H9 (cell line): ENCODE measurements around the gene ZHX3. TPM values are rescaled to one million over a fixed set of nuclear protein-coding genes. Genes with fewer than 3 reads are reported as not detected.

Experiments
- DNase-seq: peaks from one replicate; pipeline ENCODE4 v3.0.0-alpha.2; 2017
- H2AFZ ChIP-seq: one replicate; pipeline ENCODE4 v1.6.1; 2013; ENCODE audit warnings: mild to moderate bottlenecking, low read length, control low read depth, moderate library complexity
- H2AK5ac ChIP-seq: 2 replicates; pipeline ENCODE4 v1.6.1; 2013; ENCODE audit warnings: low read length, control low read depth, mixed read lengths; ENCODE audit not compliant: insufficient read length
- H2BK120ac ChIP-seq: one replicate; pipeline ENCODE4 v1.6.1; 2013; ENCODE audit warnings: low read depth, mild to moderate bottlenecking, low read length, control low read depth, inconsistent platforms; ENCODE audit not compliant: poor library complexity, severe bottlenecking
- H2BK12ac ChIP-seq: 2 replicates; pipeline ENCODE4 v1.6.1; 2013; ENCODE audit warnings: low read length, control low read depth, mixed read lengths, low read depth; ENCODE audit not compliant: insufficient read length
- H2BK15ac ChIP-seq: 2 replicates; pipeline ENCODE4 v1.6.1; 2013; ENCODE audit warnings: low read depth, low read length, control low read depth
- H2BK20ac ChIP-seq: one replicate; pipeline ENCODE4 v1.6.1; 2013; ENCODE audit warnings: low read depth, mild to moderate bottlenecking, low read length, control low read depth, inconsistent platforms; ENCODE audit not compliant: poor library complexity, severe bottlenecking
- H2BK5ac ChIP-seq: 2 replicates; pipeline ENCODE4 v1.6.1; 2013; ENCODE audit warnings: low read length, control low read depth, mixed read lengths; ENCODE audit not compliant: insufficient read length
- H3K14ac ChIP-seq: 2 replicates; pipeline ENCODE4 v1.6.1; 2013; ENCODE audit warnings: low read length, control low read depth; ENCODE audit not compliant: insufficient read depth
- H3K18ac ChIP-seq: 2 replicates; pipeline ENCODE4 v1.6.1; 2013; ENCODE audit warnings: low read depth, mild to moderate bottlenecking, mixed read lengths, low read length, control low read depth; ENCODE audit not compliant: insufficient read length
- H3K23ac ChIP-seq: 2 replicates; pipeline ENCODE4 v1.6.1; 2013; ENCODE audit warnings: low read length, control low read depth, mixed read lengths, low read depth; ENCODE audit not compliant: insufficient read length
- H3K23me2 ChIP-seq: 2 replicates; pipeline ENCODE4 v1.6.1; 2013; ENCODE audit warnings: low read depth, mild to moderate bottlenecking, mixed read lengths, low read length, control low read depth; ENCODE audit not compliant: insufficient read length, poor library complexity, severe bottlenecking
- H3K27ac ChIP-seq: 2 replicates; pipeline ENCODE4 v1.5.1; 2013; ENCODE audit warnings: low read length, control low read depth, mixed read lengths, low read depth; ENCODE audit not compliant: insufficient read length
- H3K27me3 ChIP-seq: 2 replicates; pipeline ENCODE4 v1.6.1; 2013; ENCODE audit warnings: low read length, control low read depth, inconsistent platforms; ENCODE audit not compliant: insufficient read depth
- H3K4ac ChIP-seq: 2 replicates; pipeline ENCODE4 v1.6.1; 2013; ENCODE audit warnings: low read depth, mild to moderate bottlenecking, control low read depth, inconsistent platforms, low read length, moderate library complexity
- H3K4me1 ChIP-seq: 2 replicates; pipeline ENCODE4 v1.6.1; 2013; ENCODE audit warnings: low read length, control low read depth, inconsistent platforms; ENCODE audit not compliant: insufficient read depth
- H3K4me2 ChIP-seq: 2 replicates; pipeline ENCODE4 v1.6.1; 2013; ENCODE audit warnings: low read length, control low read depth, mixed read lengths; ENCODE audit not compliant: insufficient read length, insufficient read depth
- H3K56ac ChIP-seq: 2 replicates; pipeline ENCODE4 v1.6.1; 2013; ENCODE audit warnings: low read depth, mild to moderate bottlenecking, mixed read lengths, low read length, control low read depth; ENCODE audit not compliant: insufficient read length
- H3K79me1 ChIP-seq: 2 replicates; pipeline ENCODE4 v1.6.1; 2013; ENCODE audit warnings: low read depth, mild to moderate bottlenecking, moderate library complexity, low read length, control low read depth, inconsistent platforms; ENCODE audit not compliant: insufficient read depth, poor library complexity, severe bottlenecking
- H3K79me2 ChIP-seq: 2 replicates; pipeline ENCODE4 v1.6.1; 2013; ENCODE audit warnings: low read length, control low read depth, inconsistent platforms; ENCODE audit not compliant: insufficient read depth
- H3K9ac ChIP-seq: 2 replicates; pipeline ENCODE4 v1.6.1; 2013; ENCODE audit warnings: low read length, control low read depth, mixed read lengths; ENCODE audit not compliant: insufficient read length; ENCODE audit errors: extremely low read depth
- H3K9me3 ChIP-seq: one replicate; pipeline ENCODE4 v1.6.1; 2013; ENCODE audit warnings: low read depth, low read length, inconsistent platforms; ENCODE audit not compliant: control insufficient read depth
- H3T11ph ChIP-seq: one replicate; pipeline ENCODE4 v1.6.1; 2013; ENCODE audit warnings: mild to moderate bottlenecking, low read length, control low read depth, inconsistent platforms
- H4K20me1 ChIP-seq: one replicate; pipeline ENCODE4 v1.6.1; 2013; ENCODE audit not compliant: control insufficient read depth, insufficient read length, insufficient read depth
- H4K5ac ChIP-seq: 2 replicates; pipeline ENCODE4 v1.6.1; 2013; ENCODE audit warnings: low read depth, mild to moderate bottlenecking, mixed read lengths, low read length, control low read depth; ENCODE audit not compliant: insufficient read length
- H4K8ac ChIP-seq: replicated peaks from 2 replicates; pipeline ENCODE4 v1.6.1; 2013; ENCODE audit warnings: low read length, control low read depth, mixed read lengths, low read depth; ENCODE audit not compliant: insufficient read length
- H4K91ac ChIP-seq: 2 replicates; pipeline ENCODE4 v1.6.1; 2013; ENCODE audit warnings: low read depth, mild to moderate bottlenecking, moderate library complexity, mixed read lengths, low read length, control low read depth; ENCODE audit not compliant: insufficient read length
- H3K27ac Mint-ChIP-seq, 3 experiments: 2 replicates in 2 of 3; 3 replicates in 1 of 3; pipeline ENCODE4 v1.8.0; 2020 to 2021; ENCODE audit warnings: mixed read lengths in 3 of 3, mild to moderate bottlenecking in 1 of 3, moderate library complexity in 1 of 3
- H3K27me3 Mint-ChIP-seq: 2 replicates; pipeline ENCODE4 v1.8.0; 2021; ENCODE audit warnings: low read depth, mild to moderate bottlenecking, moderate library complexity, mixed read lengths
- H3K36me3 Mint-ChIP-seq, 3 experiments: 2 replicates in 2 of 3; 3 replicates in 1 of 3; pipeline ENCODE4 v1.8.0; 2020 to 2021; ENCODE audit warnings: low read depth in 3 of 3, mixed read lengths in 3 of 3; ENCODE audit not compliant: insufficient read depth in 1 of 3
- H3K4me1 Mint-ChIP-seq, 2 experiments: 2 replicates each; pipeline ENCODE4 v1.8.0; 2020; ENCODE audit warnings: mixed read lengths in 2 of 2
- H3K4me3 Mint-ChIP-seq, 2 experiments: 2 replicates in 1 of 2; 3 replicates in 1 of 2; pipeline ENCODE4 v1.8.0; 2020 to 2021; ENCODE audit warnings: mild to moderate bottlenecking in 2 of 2, mixed read lengths in 2 of 2, moderate library complexity in 1 of 2
- H3K9me3 Mint-ChIP-seq, 2 experiments: 2 replicates in 1 of 2; 3 replicates in 1 of 2; pipeline ENCODE4 v1.8.0; 2020; ENCODE audit warnings: mild to moderate bottlenecking in 2 of 2, mixed read lengths in 2 of 2, moderate library complexity in 1 of 2
- CTCF ChIP-seq: fragments of 200-600 bp; sonication (generic); conservative IDR thresholded peaks from 3 replicates; pipeline ENCODE4 v1.8.0; 2021; ENCODE audit warnings: antibody characterized with exemption, mild to moderate bottlenecking
- WGBS: extraction: QIAGEN DNeasy Blood & Tissue Kit; methylation state at CpG from one replicate; pipeline ENCODE4 v1.1.7; 2013; ENCODE audit warnings: missing lambda C conversion rate, low lambda C conversion rate, mixed read lengths; ENCODE audit not compliant: insufficient read length; ENCODE audit errors: extremely low coverage; 5-methylcytosine and 5-hydroxymethylcytosine counted together
- total RNA-seq: library from RNA; stranded (reverse); gene quantifications from 2 replicates; pipeline ENCODE4 v1.2.1, GENCODE V29; 2021

The ZHX3 gene
- total RNA-seq, 1 experiment from 2014 or later: 4.4 TPM

DNA sequence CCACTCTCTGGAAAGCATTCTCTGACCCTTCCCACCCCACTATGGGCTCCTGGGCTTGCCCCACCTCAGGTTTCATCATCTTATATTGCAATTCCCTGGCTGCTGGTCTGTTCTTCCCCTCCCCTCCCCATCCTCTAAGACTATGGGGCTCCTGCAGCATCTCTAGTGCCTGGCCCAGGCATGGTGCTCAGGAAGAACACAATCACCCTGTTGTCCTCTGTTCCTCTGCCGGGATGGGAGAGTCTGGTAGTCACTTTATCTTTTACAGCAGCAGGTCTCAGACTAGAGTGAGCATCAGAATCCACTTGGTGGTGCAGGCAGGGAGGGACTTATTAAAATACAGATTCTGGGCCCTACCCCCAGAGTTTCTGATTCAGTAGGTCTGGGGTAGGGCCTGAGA, 18.1 kb upstream of the ZHX3 start:
- Histone ChIP-seq H2BK12ac (no peak overlapping the region), H2BK15ac (no peak overlapping the region), H3K23me2 (no peaks in the 10 kb centered on the region), H4K20me1 (no peaks in the 10 kb centered on the region), H3K27ac (no peak overlapping the region), H2BK5ac (no peak overlapping the region), H3K79me2 (no peaks in the 10 kb centered on the region), H3K18ac (no peak overlapping the region), H3K4me2 (no peak overlapping the region), H3K4ac (no peak overlapping the region), H4K8ac (no peak overlapping the region), H3K9ac (no peak overlapping the region), H3K27me3 (no peaks in the 10 kb centered on the region), H2AFZ (no peak overlapping the region), H3T11ph (no peak overlapping the region), H2AK5ac (no peak overlapping the region), H4K91ac (no peak overlapping the region), H3K56ac (no peak overlapping the region), H3K79me1 (no peaks in the 10 kb centered on the region), H3K4me1 (peaks cover 3% of the 10 kb centered on the region; the same call in 1 of the 2 replicates), H3K14ac (no peak overlapping the region), H3K23ac (no peak overlapping the region), H2BK120ac (no peak overlapping the region), H3K9me3 (no peaks in the 10 kb centered on the region), H4K5ac (no peak overlapping the region), H2BK20ac (no peak overlapping the region)
- Mint-ChIP-seq H3K36me3 (no peaks in the 10 kb centered on the region), H3K27me3 (peaks cover 27% of the 10 kb centered on the region), H3K4me3 (no peak overlapping the region), H3K4me1 (peaks cover 9 to 15% of the 10 kb centered on the region in 2 experiments), H3K9me3 (no peaks in the 10 kb centered on the region), H3K27ac (no peak overlapping the region)
- no CpG with 5 or more reads among the region's 1 CpG for WGBS
- no peak for TF ChIP-seq CTCF
- no peak for DNase-seq
